Measurements from ENCODE around the gene LRRC18.

Gene LRRC18

GRCh38 chr10:48905311-48905710 lies 34.3 kb downstream of the LRRC18 start:
- DNase-seq = no peak

- no peak for DNase-seq
Observed at GRCh38 chr10:48904861-48905260, 34.8 kb downstream of the LRRC18 start.

- no peak for DNase-seq
Observed at GRCh38 chr10:48903151-48903550, 36.5 kb downstream of the LRRC18 start.

- no peak for DNase-seq
Observed at GRCh38 chr10:48902096-48902495, 37.5 kb downstream of the LRRC18 start.

- DNase-seq = no peak
Observed at GRCh38 chr10:48901319-48901718, 38.3 kb downstream of the LRRC18 start.

- peak in 1 of 2 donors; percentile 12 for DNase-seq
Observed at GRCh38 chr10:48900371-48900801, 39.3 kb downstream of the LRRC18 start.

- no peak for DNase-seq
Observed at GRCh38 chr10:48899781-48900180, 39.9 kb downstream of the LRRC18 start.

GRCh38 chr10:48898426-48898825 lies 41.2 kb downstream of the LRRC18 start:
- DNase-seq = no peak

- no peak for DNase-seq
Observed at GRCh38 chr10:48897441-48897790, 42.2 kb downstream of the LRRC18 start.

- no peak for DNase-seq
Observed at GRCh38 chr10:48896756-48897440, 42.7 kb downstream of the LRRC18 start.

- DNase-seq = no peak
Observed at GRCh38 chr10:48895803-48896195, 43.8 kb downstream of the LRRC18 start.

GRCh38 chr10:48894911-48895802 lies 44.5 kb downstream of the LRRC18 start:
- DNase-seq = no peak

- DNase-seq = no peak
Observed at GRCh38 chr10:48890888-48891850, 48.5 kb downstream of the LRRC18 start.

- no peak for DNase-seq
Observed at GRCh38 chr10:48887982-48888381, 51.7 kb downstream of the LRRC18 start.

- DNase-seq = no peak
Observed at GRCh38 chr10:48885376-48885775, 54.3 kb downstream of the LRRC18 start.

GRCh38 chr10:48884179-48885045 lies 55.2 kb downstream of the LRRC18 start:
- DNase-seq = no peak

- no peak for DNase-seq
Observed at GRCh38 chr10:48883701-48884100, 55.9 kb downstream of the LRRC18 start.

- no peak for DNase-seq
Observed at GRCh38 chr10:48882881-48883280, 56.8 kb downstream of the LRRC18 start.

GRCh38 chr10:48881937-48882336 lies 57.7 kb downstream of the LRRC18 start:
- no peak for DNase-seq

GRCh38 chr10:48880016-48880705 lies 59.5 kb downstream of the LRRC18 start:
- no peak for DNase-seq

- no peak for DNase-seq
Observed at GRCh38 chr10:48879451-48879850, 60.2 kb downstream of the LRRC18 start.
